Tibial nerve (tissue), 4 donors: ENCODE results near the gene NEB. TPM values are rescaled to one million over a fixed set of nuclear protein-coding genes. Genes with fewer than 3 reads are reported as not detected.

Source experiments
- DNase-seq, 2 donors: peaks; one replicate each; pipeline ENCODE4 v3.0.0-alpha.2; 2019; ENCODE audit warnings: low spot score in 2 of 2
- H3K27ac ChIP-seq, 4 donors: fragments of 200-600 bp; sonication (generic) in 3 of 4; one replicate each; pipeline ENCODE4 v1.5.1; 2017 to 2019; ENCODE audit warnings: mild to moderate bottlenecking in 1 of 4
- H3K27me3 ChIP-seq, 2 donors: fragments of 200-600 bp; sonication (generic) in 1 of 2; one replicate each; pipeline versions ENCODE4 v1.5.1 to v1.6.0; 2017 to 2019
- H3K36me3 ChIP-seq, 3 donors: fragments of 200-600 bp; sonication (generic); one replicate each; pipeline ENCODE4 v1.5.1; 2018 to 2019
- H3K4me1 ChIP-seq, 4 donors: fragments of 200-600 bp; sonication (generic) in 3 of 4; one replicate each; pipeline ENCODE4 v1.5.1; 2017 to 2019
- H3K4me3 ChIP-seq, 4 donors: fragments of 200-600 bp; sonication (generic) in 3 of 4; one replicate each; pipeline ENCODE4 v1.5.1; 2017 to 2019; ENCODE audit warnings: mild to moderate bottlenecking in 1 of 4, moderate library complexity in 1 of 4
- H3K9me3 ChIP-seq, 4 donors: fragments of 200-600 bp; sonication (generic) in 3 of 4; one replicate each; pipeline ENCODE4 v1.5.1; 2017 to 2019
- EP300 ChIP-seq, 2 donors: sonication (generic); formaldehyde crosslinking; IDR thresholded peaks; one replicate each; pipeline ENCODE4 v1.6.1; 2017; ENCODE audit warnings: antibody characterized with exemption in 2 of 2, mild to moderate bottlenecking in 1 of 2
- POLR2A ChIP-seq, 2 donors: fragments of 450-650 bp; IDR thresholded peaks; one replicate each; pipeline ENCODE4 v1.6.1; 2017; ENCODE audit warnings: antibody characterized with exemption in 2 of 2, mild to moderate bottlenecking in 2 of 2, moderate library complexity in 2 of 2
- WGBS, 2 donors: methylation state at CpG; one replicate each; pipeline ENCODE4 v1.1.5; 2018; 5-methylcytosine and 5-hydroxymethylcytosine counted together
- total RNA-seq, 4 donors: library from RNA; depleted of rRNA; stranded (reverse); fragments of >200 nt; gene quantifications; one replicate each; pipeline ENCODE4 v1.1.0, GENCODE V29; 2016
- TF ChIP-seq, protein P1 (sequence below), 5 experiments: fragments of 200-600 bp in 3 of 5; fragments of 450-650 bp in 2 of 5; sonication (generic) in 3 of 5; IDR thresholded peaks; one replicate each; pipeline ENCODE4 v1.5.1; 2016 to 2019; ENCODE audit warnings: antibody characterized with exemption in 5 of 5, mild to moderate bottlenecking in 3 of 5, moderate library complexity in 2 of 5

Gene NEB
- total RNA-seq, 4 donors from 2014 or later: 1.2 to 2.2 (median 1.5) TPM

DNA sequence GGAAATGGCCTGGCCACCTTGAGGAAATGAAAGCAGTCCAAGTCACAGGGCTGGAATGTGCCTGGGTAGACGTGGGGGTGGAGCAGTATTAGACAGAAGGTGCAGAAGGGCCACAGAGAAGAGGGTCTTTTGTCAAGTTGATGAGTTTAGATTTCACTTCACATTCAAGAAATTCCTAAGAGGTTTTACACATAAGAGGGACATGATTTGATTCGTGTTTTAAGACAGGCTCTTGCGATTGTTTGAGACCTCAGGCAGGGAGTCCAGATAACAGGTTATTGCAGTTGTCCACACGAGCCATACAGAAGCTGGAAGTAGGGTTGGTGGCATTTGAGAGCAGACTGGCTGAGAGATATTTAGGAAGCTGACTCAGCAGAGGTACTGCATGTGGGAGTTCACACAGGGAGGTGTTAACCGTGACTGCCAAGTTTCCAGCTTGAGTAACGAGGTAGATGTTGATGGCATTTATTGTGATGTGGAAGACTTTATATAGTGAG lies 64.6 kb downstream of the NEB start:
- WGBS, 2 donors: 71 to 73% methylated on average over 6 of the region's 6 CpGs
- H3K4me1 ChIP-seq: no peaks in the 10 kb centered on the region
- H3K36me3 ChIP-seq: no peaks in the 10 kb centered on the region
- no peaks in the 10 kb centered on the region for H3K9me3 ChIP-seq
- H3K27me3 ChIP-seq: no peaks in the 10 kb centered on the region
- TF ChIP-seq EP300 (IDR thresholded peaks at IDR 0.05) (no peak), POLR2A (IDR thresholded peaks at IDR 0.05) (no peak)
- TF ChIP-seq, protein P1, sequence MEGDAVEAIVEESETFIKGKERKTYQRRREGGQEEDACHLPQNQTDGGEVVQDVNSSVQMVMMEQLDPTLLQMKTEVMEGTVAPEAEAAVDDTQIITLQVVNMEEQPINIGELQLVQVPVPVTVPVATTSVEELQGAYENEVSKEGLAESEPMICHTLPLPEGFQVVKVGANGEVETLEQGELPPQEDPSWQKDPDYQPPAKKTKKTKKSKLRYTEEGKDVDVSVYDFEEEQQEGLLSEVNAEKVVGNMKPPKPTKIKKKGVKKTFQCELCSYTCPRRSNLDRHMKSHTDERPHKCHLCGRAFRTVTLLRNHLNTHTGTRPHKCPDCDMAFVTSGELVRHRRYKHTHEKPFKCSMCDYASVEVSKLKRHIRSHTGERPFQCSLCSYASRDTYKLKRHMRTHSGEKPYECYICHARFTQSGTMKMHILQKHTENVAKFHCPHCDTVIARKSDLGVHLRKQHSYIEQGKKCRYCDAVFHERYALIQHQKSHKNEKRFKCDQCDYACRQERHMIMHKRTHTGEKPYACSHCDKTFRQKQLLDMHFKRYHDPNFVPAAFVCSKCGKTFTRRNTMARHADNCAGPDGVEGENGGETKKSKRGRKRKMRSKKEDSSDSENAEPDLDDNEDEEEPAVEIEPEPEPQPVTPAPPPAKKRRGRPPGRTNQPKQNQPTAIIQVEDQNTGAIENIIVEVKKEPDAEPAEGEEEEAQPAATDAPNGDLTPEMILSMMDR (IDR thresholded peaks at IDR 0.05): no peak
- H3K27ac ChIP-seq: no peak overlapping the region
- no peak overlapping the region for H3K4me3 ChIP-seq
- DNase-seq: no peak

DNA sequence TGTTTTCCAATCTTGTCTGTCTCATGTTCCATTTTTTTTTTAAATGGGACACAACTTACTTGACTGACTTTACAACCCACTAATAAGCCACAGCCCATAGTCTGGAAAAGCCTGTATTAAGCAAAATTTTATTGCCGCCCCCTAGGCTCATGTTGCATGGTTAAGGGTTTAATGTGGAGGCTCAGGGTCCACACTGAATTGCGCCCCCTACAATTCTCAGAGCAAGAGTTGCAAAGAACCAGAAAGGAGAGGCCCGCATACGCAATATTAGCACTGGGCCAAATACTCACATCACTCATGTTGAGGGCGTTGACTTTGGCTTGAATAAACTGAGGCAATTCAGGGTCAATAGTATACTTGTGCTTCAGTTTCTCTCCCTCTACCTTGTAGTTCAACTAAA lies 65.5 kb downstream of the NEB start:
- H3K27me3 ChIP-seq: no peaks in the 10 kb centered on the region
- no peaks in the 10 kb centered on the region for H3K36me3 ChIP-seq
- TF ChIP-seq, protein P1 (IDR thresholded peaks at IDR 0.05): no peak
- TF ChIP-seq POLR2A (IDR thresholded peaks at IDR 0.05) (no peak), EP300 (IDR thresholded peaks at IDR 0.05) (no peak)
- no peak overlapping the region for H3K27ac ChIP-seq
- WGBS, 2 donors: 95 to 97% methylated on average over 5 of the region's 5 CpGs
- no peak for DNase-seq
- no peaks in the 10 kb centered on the region for H3K4me1 ChIP-seq
- no peak overlapping the region for H3K4me3 ChIP-seq
- H3K9me3 ChIP-seq: no peaks in the 10 kb centered on the region

DNA sequence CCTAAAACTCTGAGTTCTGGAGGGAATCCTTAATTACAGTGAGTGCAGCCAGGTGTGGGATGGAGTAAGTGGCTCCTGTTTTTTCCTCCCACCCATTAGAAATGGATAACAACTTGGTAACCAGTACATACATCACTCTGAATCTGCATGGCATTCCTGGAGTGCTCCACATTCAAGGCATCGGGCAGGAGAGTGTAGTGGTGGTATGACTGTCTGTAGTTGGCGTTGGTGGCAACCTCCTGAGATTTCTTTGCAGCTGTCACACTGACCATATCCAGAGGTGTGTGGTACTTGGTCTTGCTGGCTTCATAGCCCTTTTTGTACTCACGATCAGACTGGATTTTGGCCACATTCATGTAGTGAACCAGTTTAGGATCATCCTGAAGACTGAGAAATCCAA lies 68.3 kb downstream of the NEB start:
- Histone ChIP-seq H3K9me3 (no peaks in the 10 kb centered on the region), H3K36me3 (no peaks in the 10 kb centered on the region), H3K4me1 (no peaks in the 10 kb centered on the region), H3K27me3 (no peaks in the 10 kb centered on the region), H3K27ac (no peak overlapping the region), H3K4me3 (no peak overlapping the region)
- no peak for DNase-seq
- WGBS, 2 donors: 86 to 92% methylated on average over 3 of the region's 3 CpGs
- TF ChIP-seq EP300 (IDR thresholded peaks at IDR 0.05): no peak
- TF ChIP-seq, protein P1 (IDR thresholded peaks at IDR 0.05): no peak
- no peak for TF ChIP-seq POLR2A (IDR thresholded peaks at IDR 0.05)

DNA sequence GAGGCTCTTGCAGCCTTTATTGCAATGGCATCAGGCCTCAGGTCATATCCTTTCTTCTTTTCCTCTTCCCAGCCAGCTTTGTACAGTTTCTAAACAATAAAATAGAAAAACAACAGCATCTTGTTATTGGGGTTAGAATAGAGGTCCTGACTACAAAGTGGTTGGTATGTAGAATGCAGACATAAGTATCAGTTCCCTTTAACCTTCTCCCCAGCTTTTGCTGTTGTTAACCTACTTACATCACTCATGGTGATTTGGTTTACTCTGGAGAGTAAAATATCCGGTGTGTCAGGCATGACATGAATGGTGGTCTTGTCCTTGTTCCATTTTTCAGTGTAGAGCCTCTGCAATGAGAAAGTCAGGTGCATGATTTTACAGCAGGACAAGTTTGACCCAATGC lies 69.8 kb downstream of the NEB start:
- no peak for TF ChIP-seq POLR2A (IDR thresholded peaks at IDR 0.05)
- TF ChIP-seq, protein P1 (IDR thresholded peaks at IDR 0.05): no peak
- TF ChIP-seq EP300 (IDR thresholded peaks at IDR 0.05): no peak
- H3K4me1 ChIP-seq: no peaks in the 10 kb centered on the region
- no peak for DNase-seq
- 44 to 53% methylated on average over 1 of the region's 1 CpG for WGBS, 2 donors
- H3K4me3 ChIP-seq: no peak overlapping the region
- no peak overlapping the region for H3K27ac ChIP-seq
- no peaks in the 10 kb centered on the region for H3K36me3 ChIP-seq
- H3K9me3 ChIP-seq: no peaks in the 10 kb centered on the region
- no peaks in the 10 kb centered on the region for H3K27me3 ChIP-seq

DNA sequence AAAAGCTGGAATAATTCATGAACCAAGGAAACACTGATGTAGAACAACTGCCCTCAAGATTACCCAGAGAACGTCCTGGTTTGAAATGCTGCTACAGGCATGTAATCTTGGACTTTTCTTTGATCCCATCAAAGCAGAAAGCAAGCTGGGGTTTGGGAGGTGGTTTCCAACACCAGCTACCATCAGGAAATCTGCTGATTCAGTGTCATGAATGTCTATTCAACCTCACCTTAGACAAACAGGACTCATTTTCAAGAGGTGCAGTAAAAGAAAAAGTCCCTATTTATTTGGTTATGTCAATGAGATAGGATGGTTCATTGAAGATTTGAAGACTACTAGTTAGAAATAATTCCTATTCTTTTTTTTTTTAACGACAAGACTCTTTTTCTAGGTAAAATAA lies 72.7 kb downstream of the NEB start:
- no peaks in the 10 kb centered on the region for H3K9me3 ChIP-seq
- no peaks in the 10 kb centered on the region for H3K27me3 ChIP-seq
- WGBS, 2 donors: 82 to 84% methylated on average over 2 of the region's 2 CpGs
- no peak overlapping the region for H3K4me3 ChIP-seq
- H3K4me1 ChIP-seq: no peaks in the 10 kb centered on the region
- no peak for DNase-seq
- no peak for TF ChIP-seq EP300 (IDR thresholded peaks at IDR 0.05)
- TF ChIP-seq POLR2A (IDR thresholded peaks at IDR 0.05): no peak
- TF ChIP-seq, protein P1 (IDR thresholded peaks at IDR 0.05): no peak
- no peak overlapping the region for H3K27ac ChIP-seq
- no peaks in the 10 kb centered on the region for H3K36me3 ChIP-seq
